Activated CD8-positive, alpha-beta memory T cell treated with anti-CD3 and anti-CD28 coated beads for 36 hours (primary cell): ENCODE data around the gene DNAJC5. TPM values are rescaled to one million over a fixed set of nuclear protein-coding genes. Genes with fewer than 3 reads are reported as not detected.

Experiments used
- CTCF ChIA-PET: fragments of 350-600 bp; sonication (Branson Sonifier 250); formaldehyde crosslinking; loops from one replicate; lab custom pipeline; 2021; ENCODE audit warnings: antibody characterized with exemption; lab: Charles Lee
- POLR2A ChIA-PET: fragments of 350-600 bp; sonication (Branson Sonifier 250); formaldehyde crosslinking; loops from one replicate; lab custom pipeline; 2021; ENCODE audit warnings: antibody characterized with exemption; lab: Charles Lee
- total RNA-seq, 2 experiments: library from RNA; stranded (reverse); gene quantifications; one replicate each; pipeline ENCODE4 v1.2.3, GENCODE V29; 2021

The DNAJC5 gene
- total RNA-seq, 2 experiments from 2014 or later: 40.3 TPM

- POLR2A ChIA-PET: interaction anchor here (0.5 to 1.0 kb wide), 2 partner anchors 21 to 112 kb away, joined by 3 to 10 read pairs; no protein-coding TSS in a partner anchor
Observed at GRCh38 chr20:63978319-63979228, 83.6 kb downstream of the DNAJC5 start.

GRCh38 chr20:63979229-63979556 is 84.3 kb downstream of the DNAJC5 start:
- POLR2A ChIA-PET: interaction anchor here (2.0 kb wide), 1 partner anchor 60 kb away, joined by 13 read pairs; no protein-coding TSS in a partner anchor
- CTCF ChIA-PET: interaction anchor here (1.1 to 4.5 kb wide), 6 partner anchors 11 to 115 kb away, joined by 3 to 41 read pairs (median 4); partner anchors contain the start of genes C20orf204 and TPD52L2

More at GRCh38 chr20:63978319-63979228, 83.6 kb downstream of the DNAJC5 start:
- CTCF ChIA-PET: interaction anchor here (0.5 to 4.5 kb wide), 7 partner anchors 13 to 193 kb away, joined by 3 to 41 read pairs (median 3); no protein-coding TSS in a partner anchor

GRCh38 chr20:63979557-63980316 is 84.8 kb downstream of the DNAJC5 start, which contains the start of gene SAMD10:
TSS of gene SAMD10 (minus strand) at chr20:63979642. CDS start at chr20:63979467, 175 bp downstream.
- POLR2A ChIA-PET: interaction anchor here (0.6 to 2.0 kb wide), 6 partner anchors 22 to 459 kb away, joined by 3 to 13 read pairs (median 5); partner anchors contain the start of genes DNAJC5, LKAAEAR1 and PPDPF
- CTCF ChIA-PET: interaction anchor here (0.6 to 4.5 kb wide), 17 partner anchors 12 to 451 kb away, joined by 3 to 41 read pairs (median 4); partner anchors contain the start of genes ARFRP1, C20orf204, LIME1 and RGS19

- POLR2A ChIA-PET: interaction anchor here (0.7 to 2.0 kb wide), 6 partner anchors 23 to 459 kb away, joined by 3 to 13 read pairs (median 5); partner anchors contain the start of genes DNAJC5, LKAAEAR1 and PPDPF
- CTCF ChIA-PET: interaction anchor here (0.9 to 4.5 kb wide), 18 partner anchors 11 to 442 kb away, joined by 3 to 41 read pairs (median 4); partner anchors contain the start of genes ARFRP1, C20orf204, LIME1 and RGS19
Observed at GRCh38 chr20:63980317-63980805, 85.4 kb downstream of the DNAJC5 start.

- CTCF ChIA-PET: interaction anchor here (0.9 to 4.5 kb wide), 14 partner anchors 13 to 443 kb away, joined by 3 to 41 read pairs (median 4); partner anchors contain the start of genes ARFRP1, LIME1, RGS19 and TCEA2
- POLR2A ChIA-PET: interaction anchor here (0.7 to 2.0 kb wide), 5 partner anchors 24 to 460 kb away, joined by 3 to 13 read pairs (median 5); partner anchors contain the start of genes LKAAEAR1 and PPDPF
Observed at GRCh38 chr20:63980806-63981728, 86.1 kb downstream of the DNAJC5 start, which contains the start of gene PRPF6. TSS of gene PRPF6 (plus strand) at chr20:63981132. CDS start at chr20:63981246, 114 bp downstream.

GRCh38 chr20:63982937-63983336 is 88.0 kb downstream of the DNAJC5 start:
- ChIA-PET POLR2A (interaction anchor here (1.0 to 1.3 kb wide), 2 partner anchors 55 to 57 kb away, joined by 3 to 5 read pairs; no protein-coding TSS in a partner anchor), CTCF (interaction anchor here (1.1 to 4.5 kb wide), 2 partner anchors 55 to 101 kb away, joined by 3 to 41 read pairs; no protein-coding TSS in a partner anchor)

Other genes with a start within 250 kb of the DNAJC5 start
- 10 to 100 TPM; 14.5 to 16.2 TPM for gene STMN3, start 241.7 kb upstream of the DNAJC5 start, total RNA-seq
- gene RTEL1, start 236.8 kb upstream of the DNAJC5 start, total RNA-seq: 10 to 100 TPM; 51.2 to 56.8 TPM
- not detected for gene TNFRSF6B, start 198.5 kb upstream of the DNAJC5 start, total RNA-seq
- 10 to 100 TPM; 63.7 to 65.2 TPM for gene ARFRP1, start 187.2 kb upstream of the DNAJC5 start, total RNA-seq
- gene ZGPAT, start 187.1 kb upstream of the DNAJC5 start, total RNA-seq: 10 to 100 TPM; 24.9 to 25.1 TPM
- 10 to 100 TPM in 1 of 2 experiments, 1 to 10 TPM in 1; 9.9 to 10.8 TPM for gene LIME1, start 158.5 kb upstream of the DNAJC5 start, total RNA-seq
- 10 to 100 TPM; 31.0 to 34.4 TPM for gene SLC2A4RG, start 155.3 kb upstream of the DNAJC5 start, total RNA-seq
- under 1 TPM; 0.25 TPM for gene ZBTB46, start 63.9 kb upstream of the DNAJC5 start, total RNA-seq
- under 1 TPM in 1 of 2 experiments, not detected in 1; 0.13 TPM for gene ABHD16B, start 33.6 kb upstream of the DNAJC5 start, total RNA-seq
- gene TPD52L2, start 29.9 kb upstream of the DNAJC5 start, total RNA-seq: 10 to 100 TPM; 62.7 to 67.0 TPM
- gene UCKL1, start 61.3 kb downstream of the DNAJC5 start, total RNA-seq: 10 to 100 TPM; 32.9 to 35.2 TPM
- 10 to 100 TPM; 11.3 to 12.1 TPM for gene ZNF512B, start 74.8 kb downstream of the DNAJC5 start, total RNA-seq
- 10 to 100 TPM; 19.0 to 20.5 TPM for gene SAMD10, start 84.5 kb downstream of the DNAJC5 start, total RNA-seq
- gene PRPF6, start 86.0 kb downstream of the DNAJC5 start, total RNA-seq: 10 to 100 TPM; 66.5 to 67.7 TPM
- 1 to 10 TPM; 2.1 to 2.6 TPM for gene C20orf204, start 141.1 kb downstream of the DNAJC5 start, total RNA-seq
- gene SOX18, start 154.5 kb downstream of the DNAJC5 start, total RNA-seq: not detected
- gene TCEA2, start 168.1 kb downstream of the DNAJC5 start, total RNA-seq: 10 to 100 TPM; 25.9 to 27.5 TPM
- 10 to 100 TPM; 37.8 to 42.2 TPM for gene RGS19, start 184.4 kb downstream of the DNAJC5 start, total RNA-seq
- under 1 TPM; 0.19 to 0.21 TPM for gene OPRL1, start 185.0 kb downstream of the DNAJC5 start, total RNA-seq
- under 1 TPM in 1 of 2 experiments, not detected in 1; 0.42 TPM for gene LKAAEAR1, start 189.3 kb downstream of the DNAJC5 start, total RNA-seq
- not detected for gene NPBWR2, start 212.4 kb downstream of the DNAJC5 start, total RNA-seq